GM18526 (cell line): ENCODE measurements around the gene WDFY3.

Experiments used
- POLR2A ChIP-seq: IDR thresholded peaks from 3 replicates; pipeline ENCODE4 v1.6.1; 2011; ENCODE audit not compliant: insufficient read length; ENCODE audit errors: extremely low read depth

WDFY3 gene, protein sequence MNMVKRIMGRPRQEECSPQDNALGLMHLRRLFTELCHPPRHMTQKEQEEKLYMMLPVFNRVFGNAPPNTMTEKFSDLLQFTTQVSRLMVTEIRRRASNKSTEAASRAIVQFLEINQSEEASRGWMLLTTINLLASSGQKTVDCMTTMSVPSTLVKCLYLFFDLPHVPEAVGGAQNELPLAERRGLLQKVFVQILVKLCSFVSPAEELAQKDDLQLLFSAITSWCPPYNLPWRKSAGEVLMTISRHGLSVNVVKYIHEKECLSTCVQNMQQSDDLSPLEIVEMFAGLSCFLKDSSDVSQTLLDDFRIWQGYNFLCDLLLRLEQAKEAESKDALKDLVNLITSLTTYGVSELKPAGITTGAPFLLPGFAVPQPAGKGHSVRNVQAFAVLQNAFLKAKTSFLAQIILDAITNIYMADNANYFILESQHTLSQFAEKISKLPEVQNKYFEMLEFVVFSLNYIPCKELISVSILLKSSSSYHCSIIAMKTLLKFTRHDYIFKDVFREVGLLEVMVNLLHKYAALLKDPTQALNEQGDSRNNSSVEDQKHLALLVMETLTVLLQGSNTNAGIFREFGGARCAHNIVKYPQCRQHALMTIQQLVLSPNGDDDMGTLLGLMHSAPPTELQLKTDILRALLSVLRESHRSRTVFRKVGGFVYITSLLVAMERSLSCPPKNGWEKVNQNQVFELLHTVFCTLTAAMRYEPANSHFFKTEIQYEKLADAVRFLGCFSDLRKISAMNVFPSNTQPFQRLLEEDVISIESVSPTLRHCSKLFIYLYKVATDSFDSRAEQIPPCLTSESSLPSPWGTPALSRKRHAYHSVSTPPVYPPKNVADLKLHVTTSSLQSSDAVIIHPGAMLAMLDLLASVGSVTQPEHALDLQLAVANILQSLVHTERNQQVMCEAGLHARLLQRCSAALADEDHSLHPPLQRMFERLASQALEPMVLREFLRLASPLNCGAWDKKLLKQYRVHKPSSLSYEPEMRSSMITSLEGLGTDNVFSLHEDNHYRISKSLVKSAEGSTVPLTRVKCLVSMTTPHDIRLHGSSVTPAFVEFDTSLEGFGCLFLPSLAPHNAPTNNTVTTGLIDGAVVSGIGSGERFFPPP (N-terminal part only)

DNA sequence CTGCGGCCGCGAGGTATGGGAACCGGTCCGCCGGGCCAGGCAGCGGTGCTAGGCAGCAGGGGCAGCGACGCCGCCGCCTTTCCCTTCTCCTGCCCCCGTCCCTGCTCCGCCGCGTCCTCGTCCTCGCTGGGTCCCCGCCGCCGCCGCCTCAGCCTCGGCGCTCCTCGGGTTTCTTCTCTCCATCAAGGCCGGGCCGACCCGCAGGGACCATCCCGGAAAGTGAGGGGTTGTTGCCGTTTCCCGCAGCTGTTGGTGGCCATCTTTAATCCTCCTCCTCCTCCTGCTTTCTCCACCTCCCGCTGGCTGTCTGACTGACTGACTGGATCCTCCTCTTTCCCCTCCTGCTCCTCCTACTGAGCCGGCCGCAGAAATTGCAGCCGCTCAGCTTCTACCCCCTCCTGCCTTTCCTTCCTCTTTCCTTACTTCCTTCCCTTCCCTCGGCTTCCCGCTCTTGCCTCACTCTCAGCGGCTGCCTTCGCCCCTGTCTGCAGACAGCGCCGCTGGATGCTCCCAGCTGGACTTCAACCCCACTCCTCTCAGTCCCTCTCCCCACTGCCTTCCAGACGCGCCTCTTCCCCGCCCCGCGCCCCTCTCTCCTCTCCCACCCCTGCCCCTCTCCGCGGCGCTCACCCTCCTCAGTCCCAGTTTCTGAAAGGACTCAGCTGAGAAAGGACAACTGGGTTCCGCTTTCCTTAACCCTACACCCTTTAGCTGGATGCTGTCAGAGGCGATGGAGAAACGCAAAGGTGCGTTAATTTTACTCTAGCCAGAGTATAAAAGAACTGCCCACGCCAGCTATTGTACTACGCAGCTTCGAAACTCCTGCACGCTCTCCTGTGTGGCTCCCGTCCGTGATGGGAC, at the start of gene WDFY3:
TSS of gene WDFY3 (minus strand) at position 309 of the 861 bp plus-strand sequence. CDS start 106,099 bp downstream, outside the sequence.
- no peak for TF ChIP-seq POLR2A

DNA sequence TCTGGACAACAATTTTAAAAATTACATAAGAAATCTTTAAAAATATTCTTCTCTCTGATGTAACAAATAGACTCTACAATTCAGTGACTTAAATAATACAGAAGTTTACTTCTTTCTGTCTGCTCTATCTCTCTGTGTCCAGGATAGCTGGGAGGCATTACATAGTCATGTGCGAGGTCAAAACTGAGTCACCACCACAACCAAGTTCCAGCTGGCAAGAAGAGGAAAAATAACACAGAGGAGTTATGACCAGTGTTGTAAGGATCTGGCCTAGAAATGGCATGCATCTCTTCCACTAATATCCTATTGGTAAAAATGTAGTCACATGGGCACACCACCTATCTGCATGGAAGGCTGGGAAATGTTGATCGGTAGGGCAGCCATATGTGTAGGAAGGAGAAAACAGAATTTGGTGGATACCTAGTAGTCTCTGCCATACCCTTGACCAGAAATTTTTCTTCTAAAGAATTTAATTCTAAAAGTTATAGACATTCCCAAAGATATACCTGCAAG, 39.4 kb upstream of the WDFY3 start:
- TF ChIP-seq POLR2A: no peak

DNA sequence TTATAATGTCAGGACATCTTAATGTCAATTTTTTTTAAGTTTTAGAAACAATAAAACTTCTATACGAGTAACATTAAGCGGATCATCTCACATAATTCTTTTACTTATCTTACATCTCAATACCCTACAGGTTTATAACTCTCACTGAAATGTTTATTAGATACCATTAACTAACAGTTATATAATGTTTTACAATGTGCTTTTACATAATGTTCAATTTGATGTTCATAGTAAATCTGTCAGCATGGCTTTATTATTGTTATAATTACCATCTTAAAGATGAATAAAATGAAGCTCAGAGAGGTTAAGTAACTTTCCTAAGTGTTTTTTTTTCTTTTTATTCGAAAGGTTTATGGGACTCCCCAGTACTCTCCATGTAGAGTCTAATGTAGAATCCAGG, 33.9 kb upstream of the WDFY3 start:
- TF ChIP-seq POLR2A: no peak

DNA sequence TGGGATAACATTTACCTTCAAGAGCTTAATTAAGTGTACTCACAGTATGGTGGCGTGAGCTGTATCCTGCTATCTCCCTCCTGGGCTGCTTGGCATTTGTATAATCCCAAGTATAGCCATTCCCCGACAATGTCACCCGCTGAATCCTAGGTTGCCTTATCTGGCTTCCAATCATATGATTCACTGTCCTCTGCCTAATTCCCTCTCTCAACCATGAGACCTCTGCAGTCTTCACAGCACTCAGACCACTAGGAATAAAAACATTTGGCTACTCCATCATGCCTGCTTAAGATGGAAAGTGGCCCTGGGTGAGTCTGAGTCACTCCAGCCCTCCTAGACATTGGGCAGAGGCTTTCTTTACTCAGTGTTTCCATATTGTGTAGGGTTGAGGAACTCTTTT, 28.9 kb upstream of the WDFY3 start:
- no peak for TF ChIP-seq POLR2A

DNA sequence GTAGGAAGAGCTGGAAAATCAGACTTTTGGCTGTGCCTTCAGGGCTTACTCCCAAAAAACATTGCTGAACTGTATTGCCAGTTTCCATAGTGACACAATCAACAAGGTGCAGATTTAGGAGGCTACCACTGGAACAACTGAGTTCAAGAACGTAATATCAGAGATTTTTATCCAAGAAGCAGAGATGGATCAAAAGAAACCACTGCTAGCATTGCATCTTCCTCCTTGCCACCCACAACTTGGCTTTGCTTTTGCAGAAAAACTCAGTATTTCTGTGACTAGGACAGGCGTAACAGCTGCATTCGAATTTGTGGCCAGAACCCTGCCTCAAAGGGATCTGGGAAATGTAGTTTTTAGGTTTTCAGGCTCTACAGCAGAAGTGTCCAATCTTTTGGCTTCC, 27.8 kb upstream of the WDFY3 start:
- no peak for TF ChIP-seq POLR2A

DNA sequence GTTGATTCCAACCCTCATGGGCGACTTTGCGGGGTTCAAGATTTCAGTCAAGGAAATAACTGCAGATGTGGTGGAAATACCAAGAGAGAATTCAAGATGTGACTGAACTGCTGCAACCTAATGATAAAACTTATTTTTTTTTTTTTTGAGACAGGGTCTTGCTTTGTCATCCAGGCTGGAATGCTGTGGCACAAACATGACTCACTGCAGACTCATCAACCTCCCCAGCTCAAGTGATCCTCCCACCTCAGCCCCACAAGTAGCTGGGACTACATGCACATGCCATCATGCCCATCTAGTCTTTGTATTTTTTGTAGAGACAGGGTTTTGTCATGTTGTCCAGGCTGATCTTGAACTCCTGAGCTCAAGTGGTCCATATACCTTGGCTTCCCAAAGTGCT, 19.5 kb upstream of the WDFY3 start:
- TF ChIP-seq POLR2A: no peak

DNA sequence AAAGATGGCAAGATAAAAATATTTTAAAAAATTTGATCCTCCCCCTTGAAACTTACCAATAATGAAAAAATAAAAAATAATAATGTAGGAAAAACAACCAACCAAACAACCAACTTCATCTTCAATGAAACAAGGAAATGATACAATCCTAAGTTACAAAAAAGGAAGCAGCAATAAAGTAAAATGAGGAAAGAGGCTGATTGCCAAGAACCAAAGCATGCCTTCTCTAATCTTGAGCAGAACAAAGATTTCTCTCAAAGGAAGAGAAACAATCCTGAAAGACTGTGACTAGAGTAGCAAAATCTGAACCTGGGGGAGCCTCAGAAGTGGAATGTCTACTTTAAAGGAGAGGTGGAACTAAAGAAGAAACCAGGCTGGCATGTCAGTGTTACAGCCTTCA, 10.9 kb upstream of the WDFY3 start:
- TF ChIP-seq POLR2A: no peak

DNA sequence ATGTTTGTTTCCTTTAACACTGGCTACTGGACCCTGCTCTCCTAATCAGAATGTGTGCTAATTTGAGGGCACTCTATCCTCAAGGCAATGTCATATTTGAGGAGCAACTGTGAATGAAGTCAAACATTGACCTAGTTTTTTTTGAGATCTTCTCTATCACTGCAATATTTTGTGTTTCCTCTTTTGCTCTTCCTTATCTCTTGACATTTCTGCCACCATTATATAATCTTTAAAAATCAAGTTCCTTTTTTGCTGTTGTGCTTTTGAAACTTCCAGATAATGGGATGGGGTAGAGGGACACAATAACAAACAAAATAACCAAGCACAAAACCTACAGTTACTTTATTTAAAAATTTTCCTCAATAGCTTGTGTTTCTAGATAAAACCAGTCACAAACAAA, 7.4 kb upstream of the WDFY3 start:
- no peak for TF ChIP-seq POLR2A

DNA sequence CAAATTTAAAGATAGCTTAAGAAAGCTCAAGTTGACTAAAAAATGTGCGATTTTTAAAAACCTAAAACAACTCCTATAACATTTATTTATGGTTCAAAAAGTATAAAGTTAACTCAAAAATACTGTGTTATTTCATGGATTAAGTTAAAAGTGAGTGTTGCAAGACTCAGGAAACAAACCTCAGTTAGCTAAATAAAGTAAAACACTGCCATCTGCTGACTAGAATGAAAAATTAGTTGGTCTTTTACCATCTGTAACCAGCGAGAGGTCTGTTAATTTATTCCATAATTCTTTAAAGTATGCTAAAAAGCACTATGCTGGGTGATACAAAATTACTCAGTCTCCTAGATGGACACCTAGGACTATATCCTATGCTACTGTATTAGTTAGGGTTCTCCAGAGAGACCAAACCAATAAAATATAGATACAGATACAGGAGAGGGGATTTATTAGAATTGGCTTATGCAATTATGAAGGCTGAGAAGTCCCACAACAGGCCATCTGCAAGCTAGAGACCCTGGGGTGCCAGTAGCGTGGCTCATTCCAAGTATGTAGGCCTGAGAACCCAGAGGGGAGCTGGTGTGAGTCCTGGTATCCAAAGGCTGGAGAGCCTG, 4.9 kb upstream of the WDFY3 start:
- no peak for TF ChIP-seq POLR2A

DNA sequence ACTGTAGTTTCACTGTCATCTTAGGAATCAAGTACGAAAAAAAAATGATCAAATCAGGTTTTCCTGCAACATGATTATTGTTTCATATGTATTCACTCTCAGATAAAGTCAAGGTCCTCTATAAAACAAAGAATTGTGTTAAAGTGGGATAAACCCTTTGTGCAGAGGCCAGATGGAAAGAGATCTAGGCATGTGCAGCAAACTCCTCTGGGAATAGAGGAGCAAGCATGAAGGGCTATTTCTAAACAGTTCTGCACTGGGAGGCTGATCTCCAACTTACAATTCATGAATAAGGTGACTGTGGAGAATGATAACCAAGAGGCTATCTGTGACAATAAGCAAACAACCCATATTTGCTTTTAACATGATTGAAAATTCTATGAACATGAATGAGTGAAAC, 2.4 kb upstream of the WDFY3 start:
- TF ChIP-seq POLR2A: no peak

DNA sequence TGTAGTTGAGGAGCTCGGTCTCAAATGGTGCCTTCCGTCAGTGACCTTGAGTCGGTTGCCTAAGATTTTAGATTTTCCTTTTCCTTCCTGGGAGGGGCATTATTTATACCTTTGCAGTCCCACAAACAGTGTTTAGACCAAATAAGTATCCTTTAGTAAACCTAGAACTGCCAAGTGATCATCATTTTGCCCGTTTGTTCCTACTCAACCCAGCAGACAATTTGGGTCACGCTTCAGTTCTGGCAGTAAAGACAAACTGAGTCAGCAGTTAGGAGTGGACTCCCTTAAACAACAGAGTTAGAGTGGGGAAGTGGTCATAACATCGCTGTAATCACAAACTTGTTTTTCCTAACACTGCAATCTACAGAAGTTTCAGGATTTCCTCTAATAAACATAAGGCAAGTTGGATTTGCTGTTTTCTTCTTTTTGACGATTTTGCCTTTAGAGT, 777 bp upstream of the WDFY3 start:
- TF ChIP-seq POLR2A: no peak

DNA sequence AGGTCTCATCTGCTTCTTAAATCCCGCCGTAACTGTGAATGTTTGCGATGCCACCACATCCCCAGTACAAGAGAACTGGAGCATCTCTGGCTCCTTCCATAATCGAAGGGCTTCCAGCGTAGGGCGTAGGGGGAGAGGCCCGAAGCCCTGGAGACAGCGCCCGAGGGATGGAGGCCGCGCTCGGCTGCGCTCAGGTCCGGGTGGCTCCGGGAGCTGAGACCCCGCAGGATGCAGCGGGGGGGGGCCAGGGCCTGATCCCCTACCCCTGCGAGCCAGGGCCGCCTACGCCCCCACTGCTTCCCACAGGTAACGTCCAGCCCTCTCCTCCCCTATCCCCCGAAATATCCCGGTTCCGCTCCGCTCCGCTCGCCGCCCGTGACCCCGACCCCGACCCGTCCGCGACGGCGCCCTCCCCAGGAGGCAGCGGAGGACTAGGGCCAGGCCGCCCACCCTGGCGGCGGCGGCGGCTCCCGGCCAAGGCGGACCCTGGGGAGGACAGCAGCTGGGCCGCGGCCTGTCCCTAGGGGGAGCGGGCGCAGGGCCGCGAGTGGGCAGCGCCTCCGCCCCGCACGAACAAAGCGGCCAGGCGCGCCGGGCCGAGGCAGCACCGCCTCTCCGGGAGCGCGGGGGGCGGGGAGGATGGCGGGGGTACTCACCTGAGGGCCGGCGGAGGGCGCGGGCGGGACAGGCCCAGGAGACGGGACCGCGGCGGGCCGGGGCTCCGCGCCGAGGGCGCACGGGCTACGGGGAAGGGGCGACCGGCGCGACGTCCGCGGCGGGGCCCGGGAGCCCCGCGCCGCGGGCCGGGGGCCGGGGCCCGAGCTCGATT, 723 bp downstream of the WDFY3 start:
- no peak for TF ChIP-seq POLR2A

DNA sequence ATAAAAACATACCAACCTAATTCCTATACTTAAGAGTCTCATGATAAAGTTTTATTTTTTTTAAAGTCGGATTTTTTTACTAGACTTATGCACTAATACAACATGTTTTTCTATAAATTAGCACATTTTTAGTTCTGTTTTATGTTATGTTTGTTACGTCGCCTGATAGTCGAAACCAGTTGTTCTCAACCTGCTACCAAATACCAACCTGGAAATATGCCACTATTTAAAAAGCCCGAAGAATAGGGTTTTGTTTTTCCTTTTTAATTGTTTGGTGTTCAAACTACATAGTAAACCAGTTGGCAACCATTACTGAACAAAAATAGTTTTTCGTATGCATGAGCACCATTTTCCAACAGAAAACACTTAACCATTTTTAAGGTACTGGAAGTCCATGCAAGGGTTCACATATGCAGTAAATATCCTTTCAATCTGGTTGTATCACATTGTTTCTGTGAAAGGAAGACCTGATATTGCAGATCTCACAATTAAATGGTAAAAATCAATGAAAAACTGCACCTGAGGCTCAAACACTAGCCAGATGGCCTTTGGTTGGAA, 1.4 kb downstream of the WDFY3 start:
- no peak for TF ChIP-seq POLR2A
